Right ventricle myocardium inferior (tissue), 1 donor: ENCODE data around the gene CRHR2. TPM values are rescaled to one million over a fixed set of nuclear protein-coding genes. Genes with fewer than 3 reads are reported as not detected.
A peak's percentile ranks its signal among the peaks of the same experiment; 100 is the strongest.

ENCODE experiments used
- ATAC-seq: fragments of 200-7000 bp; cut with Tn5 transposase; one replicate; pipeline ENCODE4 v1.9.1; 2020; ENCODE audit warnings: mild to moderate bottlenecking, moderate library complexity
- DNase-seq: peaks from one replicate; pipeline ENCODE4 v3.0.0; 2021; ENCODE audit errors: missing footprints
- intact Hi-C: fragments of 100-400 bp; cut with DNase I; formaldehyde crosslinking; loops from one replicate; pipeline ENCODE4 v1.11.0; 2022
- total RNA-seq: library from RNA; stranded (reverse); fragmentation: NEBNext Ultra II Directional; extraction: Animal tissue kit (Norgen Biotek cat#: 25700); gene quantifications from one replicate; pipeline ENCODE4 v1.2.1, GENCODE V29; 2021
- donor health status: DM: no; HTN: yes; CAD: no; lungs with severe emphysema.

CRHR2 gene
- total RNA-seq, 1 donor from 2014 or later = 0.35 TPM

DNA sequence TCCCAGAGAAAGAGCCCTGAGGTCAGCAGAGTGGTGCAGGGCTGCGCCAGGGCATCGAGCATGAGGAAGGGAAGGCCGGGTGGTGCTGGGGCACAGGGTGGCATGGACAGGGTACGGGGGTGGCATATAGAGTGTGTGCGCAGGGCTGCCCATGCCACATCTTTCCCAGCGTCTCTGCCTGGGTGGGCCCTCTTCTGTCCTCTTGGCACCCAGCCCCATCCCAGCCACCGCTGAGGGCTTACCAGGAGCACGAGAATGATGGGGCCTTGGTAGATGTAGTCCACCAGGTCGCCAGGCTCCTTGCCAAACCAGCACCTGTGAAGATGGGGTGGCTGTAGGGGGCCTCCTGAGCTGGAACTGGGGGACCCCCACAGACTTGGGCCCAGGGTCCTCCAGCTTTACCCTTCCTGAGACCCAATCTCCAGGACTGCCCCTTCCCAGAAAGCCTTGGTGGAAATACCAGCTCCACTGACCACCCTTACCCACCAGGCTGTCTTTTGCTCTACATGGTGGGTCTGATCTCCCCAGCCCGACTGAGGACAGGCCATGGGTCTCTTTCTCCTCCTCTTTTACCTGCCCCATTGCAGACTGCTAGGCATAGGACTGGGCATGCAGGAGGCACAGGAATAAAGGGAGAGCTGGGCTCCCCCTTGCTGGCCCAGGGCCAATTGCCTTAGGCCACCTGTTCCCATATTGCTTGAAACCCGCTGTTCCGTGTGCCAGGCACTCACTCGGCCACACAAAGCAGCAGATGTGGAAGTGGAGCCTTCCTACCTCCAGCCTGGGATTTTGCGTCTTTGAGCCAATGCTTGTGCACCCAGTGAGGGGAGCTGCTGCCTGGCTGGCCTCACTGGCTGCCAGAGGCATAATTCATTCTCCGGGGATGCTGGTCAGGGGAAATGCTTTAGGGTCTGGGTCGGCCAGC is 21.7 kb downstream of the CRHR2 start:
- DNase-seq = peak; percentile 65
- intact Hi-C loops = no loop called here
- ATAC-seq = no peak

DNA sequence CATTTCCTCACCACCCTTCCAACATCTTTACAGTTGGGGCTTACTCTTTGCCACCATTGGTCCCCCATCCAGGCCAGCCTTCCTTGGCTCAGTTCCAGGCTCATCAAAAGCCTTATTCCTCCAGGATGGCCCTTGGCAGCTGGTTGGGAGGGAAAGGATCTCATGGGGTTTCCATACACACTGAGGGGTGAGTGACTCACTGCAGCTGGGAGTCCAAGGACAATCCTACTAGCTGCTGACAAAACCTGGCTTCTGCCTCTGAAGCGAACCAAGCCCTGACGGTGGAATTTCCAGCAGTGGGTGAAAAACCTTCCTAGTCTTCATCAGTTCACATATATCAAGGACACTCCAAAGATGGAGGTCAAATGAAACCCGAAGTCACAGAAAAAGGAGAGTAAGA is 22.9 kb downstream of the CRHR2 start:
- DNase-seq (no peak), ATAC-seq (no peak)
- intact Hi-C loops = no loop called here

DNA sequence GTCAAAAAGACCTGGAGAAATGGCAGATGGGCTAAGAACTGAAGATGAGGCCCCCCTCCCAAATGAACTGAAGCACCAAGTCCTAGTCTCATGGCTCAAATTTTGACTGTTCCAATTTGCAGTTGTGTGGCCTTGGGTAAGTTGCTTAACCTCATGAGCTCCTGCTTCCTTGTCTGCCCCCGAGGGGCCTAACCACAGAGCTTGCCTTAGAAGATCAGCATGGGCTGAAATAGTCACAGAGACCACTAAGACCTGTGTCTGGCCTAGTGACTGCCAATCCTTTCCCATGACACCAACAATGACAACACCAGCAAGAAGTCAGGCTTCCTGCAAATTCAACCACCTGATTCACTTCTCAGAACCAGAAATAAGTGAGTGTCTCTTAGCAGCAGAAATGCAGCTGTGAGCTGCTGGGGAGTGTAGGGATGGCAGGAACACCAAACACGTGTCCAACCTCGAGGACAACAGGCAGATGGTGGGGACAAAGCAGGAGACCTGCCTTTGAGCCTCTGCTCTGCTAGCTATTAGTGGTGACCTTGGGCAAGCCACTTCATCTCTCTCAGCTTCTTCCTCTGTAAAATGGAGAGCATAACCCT is 23.7 kb downstream of the CRHR2 start:
- intact Hi-C loops = no loop called here
- DNase-seq = peak; percentile 4
- ATAC-seq = no peak

DNA sequence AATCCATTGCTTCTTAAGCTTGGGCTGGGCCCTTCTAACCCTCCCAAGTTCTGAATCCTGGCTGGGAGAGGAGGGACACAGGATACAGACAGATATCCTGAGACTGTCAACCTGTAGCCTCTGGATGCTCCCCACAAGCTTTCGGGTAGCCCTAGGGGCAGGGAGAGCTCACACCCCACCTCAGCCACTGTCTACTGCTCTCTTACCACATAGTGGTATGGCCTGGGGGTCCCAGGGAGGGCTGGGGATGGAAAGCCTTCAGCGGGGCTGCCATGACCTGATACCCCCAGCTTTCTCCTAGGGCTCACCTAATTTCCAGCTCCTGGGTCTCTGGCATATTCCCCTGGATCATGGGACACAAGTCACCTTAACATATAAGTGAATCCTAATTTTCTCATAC is 25.1 kb downstream of the CRHR2 start:
- intact Hi-C loops = no loop called here
- ATAC-seq (no peak), DNase-seq (no peak)

DNA sequence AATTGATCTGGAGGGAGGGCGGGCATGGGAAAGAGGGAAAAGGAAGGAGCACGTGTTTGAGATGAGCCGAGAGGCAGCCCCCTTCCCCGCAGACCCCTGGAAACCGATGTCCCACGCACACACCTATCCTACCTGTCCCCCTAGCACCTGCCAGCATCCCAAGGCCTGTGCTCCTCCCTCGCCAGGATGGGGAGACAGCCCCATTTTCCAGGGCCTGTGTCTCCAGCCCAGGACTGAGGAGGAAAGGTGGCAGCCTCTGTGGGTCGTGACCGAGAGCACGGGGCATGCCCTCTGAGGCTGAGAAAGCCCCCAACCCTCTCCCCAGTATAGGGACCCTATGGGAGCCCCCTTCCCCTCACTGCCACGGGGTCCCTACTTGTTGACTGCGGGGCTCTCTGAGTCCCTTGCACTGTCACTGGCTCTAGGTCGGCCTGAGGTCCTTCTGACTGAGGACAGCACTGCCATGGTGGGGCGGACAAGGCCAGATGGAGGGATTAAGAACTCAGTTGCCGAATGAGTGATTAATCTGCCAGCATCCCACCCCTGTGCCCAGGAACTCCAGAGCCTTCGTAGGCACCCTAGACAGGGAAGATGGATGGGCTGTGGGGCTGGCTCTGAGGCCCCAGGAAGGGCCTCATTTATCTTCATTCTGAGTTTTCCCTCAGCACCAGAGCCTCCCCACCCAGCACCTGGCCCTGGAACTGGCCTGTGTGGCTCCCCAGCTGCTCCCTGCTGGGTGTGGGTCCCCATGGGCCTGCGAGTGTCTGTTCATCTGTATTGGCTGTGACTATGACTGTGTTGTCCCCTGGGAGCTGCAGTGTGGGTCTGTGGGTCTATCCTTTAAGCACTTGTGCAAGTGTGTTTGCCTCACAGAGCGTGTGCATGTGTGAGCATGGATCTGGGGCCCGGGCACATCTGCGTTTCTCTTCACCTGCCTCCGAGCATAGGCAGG is 26.0 kb downstream of the CRHR2 start:
- no peak for DNase-seq
- ATAC-seq = no peak
- intact Hi-C loops = no loop called here

DNA sequence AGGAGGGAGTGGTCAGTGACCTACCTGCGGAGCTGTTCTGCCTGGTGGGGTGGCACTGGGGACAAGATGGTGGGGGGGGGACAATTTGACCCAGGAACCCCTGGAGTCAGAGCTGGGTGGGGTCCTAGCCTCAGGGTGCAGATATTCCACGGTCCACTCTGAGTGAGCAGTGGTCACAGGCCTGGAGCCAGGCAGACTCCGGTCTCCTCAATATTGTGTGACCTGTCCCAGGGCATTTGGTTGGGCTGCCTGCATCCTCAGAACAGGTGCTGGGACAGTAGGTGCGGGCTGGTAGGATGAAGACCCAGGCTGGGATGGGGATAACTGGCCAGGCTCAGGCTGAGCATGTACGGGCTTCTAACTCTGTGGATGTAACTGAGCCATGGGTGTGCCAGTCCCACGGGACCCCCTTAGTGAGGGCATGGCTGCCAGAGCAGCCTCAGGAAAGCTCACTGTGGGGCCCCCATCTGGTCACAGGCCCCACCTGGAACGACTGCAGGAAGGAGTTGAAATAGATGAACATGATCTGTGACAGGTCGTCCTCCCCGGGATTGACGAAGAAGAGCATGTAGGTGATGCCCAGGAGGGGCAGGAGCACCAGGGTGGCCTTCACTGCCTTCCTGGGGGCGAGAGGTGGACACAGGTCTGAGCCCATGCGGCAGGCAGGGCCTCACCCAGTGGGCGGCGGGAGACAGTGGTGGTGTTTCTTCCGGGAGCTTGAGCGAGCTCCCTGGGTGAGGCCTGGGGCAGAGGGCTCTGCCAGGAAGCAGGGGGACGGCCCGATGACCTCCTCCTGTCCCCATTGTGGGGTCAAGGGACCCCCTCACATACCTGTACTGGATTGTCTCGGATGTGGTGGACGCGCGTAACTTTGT is 26.9 kb downstream of the CRHR2 start:
- intact Hi-C loops = no loop called here
- DNase-seq (no peak), ATAC-seq (no peak)

DNA sequence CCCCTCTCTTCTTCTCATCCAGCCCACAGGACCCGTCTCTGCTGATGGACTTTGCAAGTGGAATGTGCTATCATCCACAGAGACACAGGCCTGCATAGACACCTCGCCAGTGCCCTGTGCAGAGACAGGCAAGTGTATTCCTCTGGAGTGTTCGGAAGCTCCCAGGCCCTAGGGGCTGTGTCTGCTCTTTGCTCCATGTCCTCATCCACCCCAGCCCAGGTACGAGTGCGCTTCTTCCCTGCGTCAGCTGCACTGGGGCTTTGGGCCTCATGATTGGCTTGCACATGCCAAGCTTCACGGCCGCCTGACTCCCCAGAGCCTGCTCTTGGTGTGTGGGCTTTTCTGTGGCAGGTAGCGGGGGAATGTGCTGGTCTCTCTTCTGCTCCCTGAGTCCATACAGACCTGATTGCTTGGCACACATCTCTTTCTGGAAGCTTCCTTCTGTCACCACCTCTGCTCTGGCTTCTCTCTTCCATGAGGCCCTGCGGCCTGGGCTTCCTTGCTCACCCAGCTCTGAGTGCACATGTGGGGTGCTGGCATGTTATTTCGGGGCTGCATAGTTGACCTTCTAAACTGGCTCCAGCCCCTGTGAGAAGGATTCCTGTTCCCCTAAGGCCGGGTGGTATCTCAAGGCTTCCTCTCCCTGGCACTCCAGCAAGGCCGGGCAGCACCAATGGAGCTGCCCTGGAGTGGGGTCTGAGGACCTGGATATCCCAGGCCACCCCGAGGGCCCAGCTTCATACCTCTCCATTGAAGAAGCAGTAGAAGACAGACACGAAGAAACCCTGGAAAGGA is 27.8 kb downstream of the CRHR2 start:
- ATAC-seq = no peak
- no peak for DNase-seq
- intact Hi-C loops = no loop called here

DNA sequence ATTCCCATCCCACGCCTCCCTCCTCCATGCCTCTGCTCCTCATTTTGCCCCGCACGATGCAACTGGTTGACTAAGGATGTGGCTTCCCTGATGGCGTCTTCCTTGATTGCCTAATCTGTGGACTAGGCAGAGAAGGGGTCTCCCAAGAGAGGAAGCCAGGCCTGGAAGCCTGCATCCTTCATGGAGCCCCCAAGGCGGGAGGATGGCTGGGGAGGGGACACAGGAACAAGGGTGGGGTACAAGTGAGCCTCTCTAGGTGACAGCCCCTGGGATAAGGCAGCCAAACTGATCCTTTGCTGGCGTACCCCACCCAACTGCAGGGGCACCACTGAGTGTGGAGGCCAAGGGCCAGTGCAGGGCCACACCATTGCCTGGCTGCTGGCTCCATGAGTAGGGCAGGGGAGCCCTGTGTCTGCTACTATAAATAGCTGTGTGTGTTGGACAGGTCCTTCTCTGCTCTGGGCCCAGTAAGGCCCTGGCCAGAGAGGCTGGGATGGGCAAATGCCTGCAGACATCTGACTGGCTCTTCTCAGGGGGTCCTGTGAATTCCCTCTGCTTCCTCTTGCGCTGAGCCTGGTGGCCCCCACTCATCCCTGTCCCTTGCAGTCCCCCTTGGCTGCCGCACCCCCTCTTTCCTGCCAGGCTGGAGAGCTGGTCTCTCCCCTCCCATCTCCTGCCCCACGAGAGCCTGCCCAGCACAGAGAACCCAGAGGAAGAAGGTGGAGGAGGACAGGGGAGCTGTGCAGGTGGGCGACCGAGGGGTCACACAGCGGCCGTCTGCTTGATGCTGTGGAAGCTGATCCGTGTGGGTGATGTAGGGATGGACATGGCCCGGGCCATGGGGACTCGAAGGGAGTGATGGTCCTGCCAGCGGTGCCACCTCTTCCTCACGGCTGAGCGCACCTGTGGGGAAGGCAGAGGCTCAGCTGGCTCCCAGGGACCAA is 29.3 kb downstream of the CRHR2 start:
- intact Hi-C loops = no loop called here
- ATAC-seq (peak; percentile 61), DNase-seq (no peak)

DNA sequence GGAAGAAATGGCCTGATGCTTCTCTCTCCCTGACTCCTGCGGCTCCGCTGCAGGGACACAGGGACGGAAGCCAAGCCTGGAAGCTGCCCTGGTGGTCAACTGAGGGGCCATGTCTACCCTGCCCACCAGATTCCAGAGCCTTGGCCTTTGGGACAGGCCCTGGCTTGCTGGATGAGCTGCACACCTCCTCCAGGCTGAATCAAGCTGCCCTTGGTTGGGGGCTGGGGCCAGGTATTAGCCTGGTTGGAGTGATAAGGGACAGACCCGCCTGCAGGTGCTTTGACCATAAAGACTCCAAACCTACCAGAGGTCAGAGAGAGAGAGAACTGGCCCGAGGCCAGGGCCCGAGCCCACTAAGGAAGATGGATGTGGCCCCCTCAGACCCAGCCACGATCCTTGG is 30.1 kb downstream of the CRHR2 start:
- intact Hi-C loops = no loop called here
- DNase-seq (no peak), ATAC-seq (no peak)

DNA sequence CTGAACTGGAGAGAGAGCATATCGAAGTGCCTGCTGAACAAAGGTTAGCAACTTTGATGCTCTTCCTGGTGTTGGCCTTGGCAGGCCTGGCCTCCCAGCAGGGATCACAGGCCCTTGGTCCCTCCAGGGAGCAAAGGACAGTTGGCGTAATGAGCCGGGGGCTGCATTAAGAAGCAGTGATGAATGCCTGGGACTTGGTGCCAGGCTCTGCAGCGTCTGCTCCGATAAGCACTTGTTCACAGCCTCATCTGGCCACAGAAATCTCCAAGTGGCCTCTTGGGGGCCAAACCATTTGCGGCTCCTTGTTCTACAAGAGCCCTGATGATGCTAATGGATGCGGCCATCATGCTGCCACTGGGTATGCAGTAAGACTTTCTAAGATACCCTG is 31.8 kb downstream of the CRHR2 start:
- intact Hi-C loops = no loop called here
- ATAC-seq = no peak
- DNase-seq = no peak

DNA sequence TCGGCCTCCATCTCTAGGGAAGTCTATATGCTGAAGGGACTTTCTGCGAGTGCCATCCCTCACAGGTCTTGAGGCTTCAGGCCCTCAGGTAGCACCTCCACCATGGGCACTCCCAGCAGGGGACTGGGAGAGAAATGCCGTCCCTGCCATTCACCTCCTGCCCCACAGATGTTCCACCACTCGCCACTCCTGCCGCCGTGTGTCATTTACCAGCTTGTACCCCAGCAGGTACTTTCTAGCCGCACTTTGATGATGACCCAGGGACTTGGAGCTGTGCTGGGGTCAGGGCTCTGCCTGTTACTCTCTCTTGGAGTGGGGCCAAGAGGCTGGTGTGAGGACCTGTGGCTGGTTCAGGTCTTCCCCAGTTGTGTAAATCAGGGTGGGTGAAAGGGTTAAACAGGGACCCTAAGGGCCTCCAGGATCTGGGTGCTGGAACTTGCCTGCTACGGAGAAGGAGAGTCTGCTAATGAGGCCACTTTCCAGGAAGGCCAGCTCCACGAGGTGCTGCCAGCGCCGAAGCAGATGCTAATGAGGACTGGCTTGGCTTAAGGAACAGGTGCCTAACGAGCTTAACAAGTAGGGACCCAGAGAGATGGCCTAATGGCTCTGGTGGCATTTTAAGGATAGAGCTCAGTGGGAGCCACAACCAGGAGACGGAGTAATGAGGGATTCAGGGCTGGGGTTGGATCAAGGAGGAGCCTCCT is 32.4 kb downstream of the CRHR2 start:
- intact Hi-C loops = no loop called here
- DNase-seq = no peak
- ATAC-seq = no peak

DNA sequence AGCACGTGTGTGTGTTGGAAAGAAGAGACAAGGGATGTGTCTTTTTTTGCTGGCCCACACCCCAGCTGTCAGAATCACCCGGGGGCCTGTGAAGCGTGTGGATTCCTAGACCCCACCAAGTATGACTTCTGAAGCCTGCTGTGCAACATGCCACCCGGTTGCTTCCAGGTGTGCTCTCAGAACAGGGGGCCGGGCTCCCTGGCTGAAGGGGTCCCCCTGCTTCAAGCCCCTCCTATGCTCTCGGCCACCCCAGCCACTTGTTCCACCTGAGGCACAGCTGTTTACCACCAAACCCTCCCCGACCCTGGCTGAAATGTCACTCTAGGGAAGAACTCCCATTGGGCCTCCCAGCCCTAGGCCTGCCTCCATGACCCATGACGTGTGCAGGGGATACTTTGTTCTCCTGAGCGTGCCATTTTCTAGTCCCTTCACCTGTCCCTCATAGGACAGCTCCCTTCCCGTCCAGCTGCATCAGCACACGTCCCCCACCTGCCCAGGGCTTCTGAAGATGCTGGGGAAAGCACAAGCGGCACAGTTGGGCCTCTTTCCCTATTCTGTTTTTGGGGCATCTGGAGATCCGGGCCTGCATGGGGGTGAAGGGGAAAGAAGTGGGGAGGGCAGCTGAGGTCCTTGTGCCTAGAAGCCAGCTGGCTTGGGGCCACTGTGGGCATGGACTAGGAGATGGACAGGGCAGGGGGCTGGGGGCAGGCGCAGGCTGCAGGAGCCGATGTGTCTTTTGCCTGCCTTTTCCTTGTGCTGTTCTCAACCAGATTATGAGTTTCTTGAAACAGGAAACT is 33.3 kb downstream of the CRHR2 start:
- DNase-seq (no peak), ATAC-seq (no peak)
- intact Hi-C loops = no loop called here

DNA sequence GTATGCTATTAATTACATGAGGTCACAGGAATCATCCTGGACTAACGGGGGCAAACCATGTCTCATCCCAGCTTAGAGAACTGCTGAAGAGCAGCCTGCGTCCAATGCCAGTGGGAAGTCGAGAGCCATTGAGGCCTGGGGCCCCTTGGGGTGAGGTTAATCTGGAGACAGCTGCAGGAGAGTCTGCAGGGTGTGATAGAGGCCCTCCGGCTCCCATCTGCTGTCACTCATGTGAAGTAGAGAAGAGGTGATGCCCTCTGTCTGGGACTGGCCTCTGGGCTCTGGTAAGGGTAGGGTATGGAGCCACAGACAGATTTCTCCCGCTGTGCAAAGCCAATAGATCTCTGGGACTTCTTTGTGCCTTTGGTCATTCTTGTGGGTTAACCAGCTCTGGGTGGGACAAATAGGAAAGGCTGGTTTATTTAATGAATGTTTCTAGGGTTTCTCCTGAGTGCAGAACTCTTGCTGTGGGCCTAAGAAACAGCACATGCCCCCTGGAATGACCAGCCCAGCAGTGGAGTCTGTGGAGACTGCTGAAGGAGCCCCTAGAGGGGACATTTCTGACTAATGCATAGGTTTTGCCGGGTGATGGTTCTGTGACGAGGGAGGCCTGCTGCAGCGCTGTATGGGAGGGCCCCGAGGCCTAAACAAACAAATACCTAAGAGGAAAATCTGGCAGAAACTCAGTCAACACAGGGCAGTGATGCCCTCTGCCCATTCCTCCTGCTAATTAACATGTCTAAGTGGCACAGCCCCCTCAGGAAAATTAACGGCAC is 34.5 kb downstream of the CRHR2 start:
- DNase-seq (no peak), ATAC-seq (no peak)
- intact Hi-C loops = no loop called here

DNA sequence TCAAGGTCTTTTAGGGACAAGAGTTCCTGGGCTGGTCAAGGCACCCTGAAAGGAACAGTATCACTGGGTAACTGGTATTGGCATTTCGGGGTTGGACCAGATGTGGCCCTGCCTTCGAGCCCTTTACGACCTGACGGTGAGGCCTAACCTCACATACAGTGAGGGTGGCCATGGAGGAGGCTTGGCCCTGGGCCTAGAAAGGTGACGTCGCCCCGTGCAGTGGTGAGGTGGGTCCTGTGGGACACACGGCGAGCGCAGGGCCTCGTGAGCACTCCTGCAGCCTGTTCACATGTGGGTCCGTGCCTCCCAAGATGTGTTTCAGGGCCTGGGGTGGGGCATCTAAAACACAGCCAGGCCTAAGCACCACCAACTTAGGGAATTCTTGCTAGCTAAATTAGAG is 36.1 kb downstream of the CRHR2 start:
- intact Hi-C loops = no loop called here
- ATAC-seq (no peak), DNase-seq (no peak)

DNA sequence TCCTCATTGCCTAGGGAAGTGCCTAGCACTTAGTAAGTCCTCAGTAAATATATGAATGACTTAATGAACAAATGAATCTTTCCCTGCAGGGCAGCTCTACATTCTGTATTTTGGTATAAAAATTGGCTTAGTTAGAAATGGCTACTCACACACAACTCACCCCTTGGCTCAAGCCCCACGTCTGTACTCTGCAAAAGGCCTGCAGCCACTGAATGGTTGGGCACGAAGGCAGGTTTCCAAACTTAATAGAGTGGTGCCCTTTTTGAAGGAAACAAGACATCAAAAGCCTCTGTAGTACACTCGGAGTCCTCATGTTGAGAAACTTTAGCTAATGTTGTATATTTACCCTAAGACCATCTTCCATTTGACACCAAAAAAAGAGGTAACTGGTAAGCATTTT is 36.6 kb downstream of the CRHR2 start:
- intact Hi-C loops = no loop called here
- no peak for DNase-seq
- ATAC-seq = no peak
